GM18517 (cell line): ENCODE measurements around the gene SRRM1.
A peak's percentile ranks its signal among the peaks of the same experiment; 100 is the strongest.
"Not testable (repeated sequence)": the region's sequence is repeated elsewhere in the genome, so short reads cannot be mapped to it uniquely, and the experiment has no call there.

Experiments used
- ATAC-seq: cut with Tn5 transposase; IDR thresholded peaks from one replicate; pipeline ENCODE4 v1.9.1; 2021; ENCODE audit warnings: mild to moderate bottlenecking, moderate library complexity; ENCODE audit not compliant: unreplicated experiment

SRRM1 gene

DNA sequence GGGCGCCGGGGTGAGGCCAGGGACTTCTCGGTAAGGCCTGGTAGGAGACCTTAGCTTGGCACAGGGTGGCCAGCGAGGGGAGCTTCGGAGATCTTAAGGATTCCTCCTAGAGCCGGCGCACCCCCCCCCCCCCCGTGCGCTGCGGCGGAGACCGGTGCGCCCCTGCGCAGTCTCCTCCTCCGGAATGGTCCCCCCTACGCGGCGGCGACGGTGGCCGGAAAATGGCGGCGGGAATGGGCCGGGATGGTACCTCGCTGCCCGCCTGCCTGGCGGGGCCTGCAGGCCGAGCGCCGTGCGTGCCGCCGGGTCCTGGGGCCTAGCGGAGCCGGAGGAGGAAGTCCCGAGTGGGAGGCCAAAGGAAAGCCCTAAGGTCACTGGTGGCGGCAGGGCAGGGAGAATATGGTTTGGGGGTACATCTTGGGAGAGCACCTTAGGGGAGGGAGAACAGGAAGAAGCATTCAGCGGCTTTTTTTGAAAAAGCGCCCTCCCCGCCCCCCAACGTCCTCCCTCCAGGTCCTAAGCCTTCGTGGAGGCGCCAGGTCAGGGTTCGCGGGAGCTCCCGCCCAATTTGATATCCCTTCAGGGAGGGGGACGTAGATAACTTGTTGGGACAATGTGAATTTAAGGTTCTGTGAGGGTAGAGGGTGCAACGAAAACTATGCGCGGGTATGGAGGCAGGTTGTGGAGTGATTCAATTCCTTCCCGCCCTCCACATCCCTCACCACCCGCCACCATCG, 429 bp downstream of the SRRM1 start:
- ATAC-seq = peak; percentile 19

DNA sequence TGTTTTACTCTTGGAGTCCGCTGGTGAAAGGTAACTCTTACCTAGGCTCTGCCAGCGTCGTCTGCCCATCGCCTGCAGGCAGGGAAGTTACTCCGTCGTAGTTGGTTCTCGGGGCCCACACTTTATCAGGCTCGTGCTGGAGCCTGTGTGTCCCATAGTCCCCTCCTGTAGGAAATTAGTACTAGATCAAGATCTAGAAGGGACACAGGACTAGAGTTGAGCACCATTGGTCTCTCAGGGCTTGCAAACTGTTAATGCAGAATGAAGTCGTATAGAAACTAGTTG, 940 bp downstream of the SRRM1 start:
- ATAC-seq = no peak

DNA sequence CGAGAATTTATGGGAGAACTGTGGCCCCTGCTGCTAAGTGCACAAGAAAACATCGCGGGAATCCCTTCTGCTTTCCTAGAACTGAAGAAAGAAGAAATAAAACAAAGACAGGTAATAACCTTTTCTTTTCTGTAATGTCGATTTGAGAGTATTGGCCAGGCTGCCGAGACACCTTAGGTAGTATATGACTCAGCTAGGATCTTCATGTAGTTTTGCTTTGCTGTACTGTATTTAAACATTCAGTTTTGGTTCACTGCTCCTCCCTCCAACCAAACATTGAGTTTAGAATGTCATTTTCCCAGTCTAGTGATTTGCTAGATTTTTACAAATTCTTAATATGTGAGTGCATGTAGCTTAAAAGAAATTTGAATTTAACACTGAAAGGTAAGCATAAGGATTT, 5.8 kb downstream of the SRRM1 start:
- no peak for ATAC-seq

DNA sequence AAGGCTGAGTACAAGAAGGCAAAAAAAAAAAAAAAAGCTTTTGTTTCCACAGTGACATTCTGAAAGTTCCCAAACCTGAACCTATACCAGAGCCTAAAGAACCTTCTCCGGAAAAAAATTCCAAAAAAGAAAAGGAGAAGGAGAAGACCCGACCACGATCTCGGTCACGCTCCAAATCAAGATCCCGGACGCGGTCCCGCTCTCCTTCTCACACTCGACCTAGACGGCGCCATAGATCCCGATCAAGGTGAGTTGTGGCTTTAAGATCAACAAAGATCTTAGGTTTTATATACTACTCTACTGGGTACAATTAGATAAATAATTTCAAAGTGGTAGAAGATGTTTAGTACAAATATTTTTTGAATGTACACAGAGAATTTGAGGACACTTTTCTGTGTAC, 9.3 kb downstream of the SRRM1 start:
- ATAC-seq = no peak

DNA sequence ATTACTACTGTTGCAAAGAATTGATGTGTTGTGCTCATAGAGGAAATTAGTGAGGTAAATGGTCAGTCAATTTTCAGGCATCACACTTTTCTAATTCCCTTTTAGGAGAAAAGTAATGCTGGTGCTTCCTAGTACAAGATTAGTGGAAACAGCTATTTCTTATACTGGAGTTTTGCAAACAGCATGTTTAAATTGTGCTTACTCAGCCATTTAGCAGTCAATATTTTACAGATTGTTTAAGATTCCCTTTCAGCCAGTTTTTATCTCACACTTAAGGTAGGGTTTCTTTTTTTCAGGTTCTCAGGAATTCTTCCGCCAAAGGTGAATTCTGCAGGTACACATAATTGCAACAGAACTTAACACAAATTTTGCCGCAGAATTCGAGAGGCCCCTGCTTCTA, 10.9 kb downstream of the SRRM1 start:
- no peak for ATAC-seq

DNA sequence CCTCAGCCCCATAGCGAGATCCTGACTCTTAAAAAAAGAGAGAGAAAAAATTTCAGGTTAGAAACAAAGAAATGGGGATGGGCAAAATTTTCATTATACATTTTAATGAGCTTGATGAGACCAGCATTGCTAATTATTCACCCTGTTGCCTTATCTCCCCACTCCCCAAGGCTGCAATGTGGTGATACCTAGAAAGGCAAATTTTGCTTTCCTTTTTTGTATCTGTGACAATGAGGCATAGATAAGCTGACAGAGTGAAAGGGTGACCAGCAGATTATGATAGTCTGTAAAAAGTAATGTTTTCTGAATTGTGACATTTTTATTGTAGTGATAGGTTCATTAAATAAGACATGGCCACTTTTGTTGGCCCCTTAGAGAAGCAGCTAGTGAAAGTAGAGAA, 12.9 kb downstream of the SRRM1 start:
- ATAC-seq = no peak

DNA sequence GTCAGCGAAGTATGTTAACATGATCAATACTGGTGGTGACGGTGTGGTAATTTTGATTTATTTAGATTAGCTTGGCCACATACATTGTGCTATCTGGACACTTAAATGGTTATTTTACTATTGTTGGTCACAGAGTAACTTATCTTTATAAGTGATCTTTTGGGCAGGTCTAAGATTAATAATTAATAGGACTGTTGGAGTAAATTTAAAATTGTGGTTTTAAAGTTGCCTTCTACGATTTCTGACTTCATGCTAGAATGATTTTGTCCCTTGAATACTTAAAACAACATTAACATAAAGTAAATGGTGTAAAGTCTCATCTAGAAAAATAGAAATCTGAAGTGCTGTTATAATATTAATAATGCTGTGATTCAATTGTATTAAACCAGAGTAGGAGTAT, 14.7 kb downstream of the SRRM1 start:
- ATAC-seq = no peak

DNA sequence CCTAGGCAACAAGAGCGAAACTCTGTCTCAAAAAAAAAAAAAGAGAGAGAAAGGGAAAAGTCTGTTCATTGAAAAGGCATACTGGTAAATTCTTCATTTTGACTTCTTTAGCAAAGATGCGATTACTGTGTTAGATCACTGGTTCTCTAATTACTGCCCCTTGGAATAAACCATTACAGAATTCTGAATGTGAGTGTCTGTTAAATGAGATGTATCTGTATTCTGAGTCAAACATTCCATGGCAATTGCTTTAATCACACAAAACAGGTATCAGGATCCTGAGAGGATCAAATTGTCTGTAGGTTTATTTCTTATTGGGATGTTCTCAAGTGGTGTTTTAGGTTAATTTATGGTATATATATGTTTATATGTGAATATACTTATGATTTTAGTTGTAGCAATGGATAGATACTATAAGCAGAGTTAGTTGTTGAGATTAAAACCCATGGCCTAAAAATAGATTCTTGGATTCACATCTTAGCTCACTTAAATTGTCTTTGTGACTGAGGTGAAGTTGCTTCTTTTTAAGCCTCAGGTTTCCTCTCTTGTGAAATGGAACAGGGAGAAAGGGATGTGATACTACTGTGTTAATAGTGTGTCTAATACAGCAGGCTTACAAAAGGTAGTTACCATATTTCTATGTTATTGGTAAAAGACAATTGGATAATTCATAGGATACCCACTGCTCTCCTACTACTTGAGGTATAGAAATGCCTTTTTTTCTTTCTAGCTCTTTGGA, 16.2 kb downstream of the SRRM1 start:
- no peak for ATAC-seq

DNA sequence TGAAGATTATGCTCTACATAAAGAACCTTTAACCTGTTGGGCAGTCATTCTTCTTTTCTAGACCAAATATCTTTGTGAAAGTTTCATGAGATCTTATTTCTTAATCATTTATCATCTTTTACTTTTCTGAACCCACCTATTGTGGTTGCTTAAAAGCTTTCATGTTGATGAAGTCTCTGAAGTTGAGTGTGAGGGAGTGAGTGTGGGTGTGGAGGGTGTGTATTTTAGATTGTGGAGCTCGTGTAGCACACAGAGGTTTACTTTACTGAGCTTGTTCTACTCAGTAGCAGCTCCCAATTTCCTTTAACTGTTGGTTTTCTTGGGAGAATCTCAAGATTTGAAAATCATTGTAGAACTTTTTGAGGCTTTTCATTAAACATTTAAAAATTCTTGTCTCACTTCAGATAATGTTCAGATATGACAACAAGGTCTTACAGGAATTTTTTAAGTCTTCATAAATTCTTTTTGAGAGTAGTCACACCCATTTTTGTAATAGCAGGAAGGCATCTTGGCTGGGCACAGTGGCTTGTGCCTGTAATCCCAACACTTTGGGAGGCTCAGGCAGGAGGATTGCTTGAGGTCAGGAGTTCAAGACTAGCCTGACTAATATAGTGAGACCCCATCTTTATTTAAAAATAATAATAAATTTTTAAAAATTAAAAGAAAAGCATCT, 17.0 kb downstream of the SRRM1 start:
- no peak for ATAC-seq

DNA sequence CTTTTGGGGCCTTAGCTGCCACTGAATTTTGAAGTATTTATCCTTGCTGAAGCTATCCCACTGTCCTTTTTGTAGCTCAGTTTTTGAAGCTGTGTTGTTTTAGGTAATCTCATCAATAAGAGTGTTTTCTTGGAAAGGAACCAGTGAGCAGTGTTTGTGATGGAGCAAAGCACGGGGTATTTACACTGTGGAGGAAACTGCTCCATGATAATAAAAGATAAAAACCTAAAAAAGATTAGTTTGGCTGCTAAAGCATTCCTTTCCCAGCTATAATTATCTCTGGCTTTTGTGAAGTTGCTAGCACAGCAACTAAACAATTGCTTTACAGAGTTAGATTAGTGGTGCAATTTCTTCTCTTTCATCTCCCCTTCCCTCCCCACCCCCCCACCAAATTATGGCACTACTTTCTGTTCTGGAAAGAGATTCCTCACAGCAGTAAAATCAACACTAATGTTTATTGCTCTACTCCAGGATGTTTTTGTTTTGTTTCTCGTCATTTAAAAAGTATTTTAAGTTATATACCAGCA, 21.5 kb downstream of the SRRM1 start:
- ATAC-seq = no peak

DNA sequence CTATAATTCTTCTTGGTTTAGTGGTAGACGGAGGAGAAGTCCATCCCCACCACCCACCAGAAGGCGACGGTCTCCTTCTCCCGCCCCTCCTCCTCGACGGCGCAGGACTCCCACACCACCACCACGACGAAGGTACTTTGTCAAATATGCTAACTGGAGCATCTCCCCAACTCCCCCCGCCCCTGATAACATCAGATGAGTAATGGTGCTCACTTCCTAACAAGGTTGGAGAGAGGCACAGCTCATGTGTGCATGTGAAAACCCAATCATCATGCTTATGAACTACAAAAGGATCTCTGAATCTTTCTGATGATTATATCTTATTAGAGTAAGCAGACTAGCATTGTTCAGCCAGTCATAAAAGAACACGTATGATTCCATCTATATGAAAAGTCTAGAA, 23.7 kb downstream of the SRRM1 start:
- no peak for ATAC-seq

DNA sequence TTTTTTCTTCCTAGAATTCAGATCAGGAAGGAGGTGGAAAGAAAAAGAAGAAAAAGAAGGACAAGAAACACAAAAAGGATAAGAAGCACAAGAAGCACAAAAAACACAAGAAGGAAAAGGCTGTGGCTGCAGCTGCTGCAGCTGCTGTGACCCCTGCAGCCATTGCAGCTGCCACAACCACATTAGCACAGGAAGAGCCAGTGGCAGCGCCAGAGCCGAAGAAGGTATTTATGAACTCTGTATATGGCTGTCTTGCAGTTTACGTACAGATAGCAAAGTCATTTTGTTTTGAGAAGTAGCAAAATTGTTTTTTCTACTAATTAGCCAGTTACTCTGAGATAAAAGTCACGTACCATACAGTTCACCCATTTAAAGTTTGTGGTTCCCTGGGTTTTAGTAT, 28.3 kb downstream of the SRRM1 start:
- not testable (repeated sequence) for ATAC-seq

DNA sequence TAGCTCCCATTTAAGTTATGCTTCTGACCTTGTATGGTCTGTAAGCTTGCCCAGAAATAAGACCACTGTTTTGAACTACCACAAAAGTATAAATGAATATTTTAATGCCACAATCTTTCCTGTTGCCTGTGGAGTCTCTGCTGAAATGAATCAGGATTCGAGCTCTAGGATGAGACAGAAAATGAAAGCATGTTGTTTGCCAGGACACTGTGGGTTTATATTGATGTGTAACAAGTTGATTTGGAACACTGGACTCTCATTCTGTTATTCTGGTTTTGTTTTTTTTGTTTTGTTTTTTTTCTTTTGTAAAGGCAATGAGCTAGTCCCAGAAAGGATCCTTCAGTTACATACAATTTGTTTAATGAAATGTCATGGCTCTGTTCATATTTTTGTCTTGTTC, 29.6 kb downstream of the SRRM1 start:
- not testable (repeated sequence) for ATAC-seq

DNA sequence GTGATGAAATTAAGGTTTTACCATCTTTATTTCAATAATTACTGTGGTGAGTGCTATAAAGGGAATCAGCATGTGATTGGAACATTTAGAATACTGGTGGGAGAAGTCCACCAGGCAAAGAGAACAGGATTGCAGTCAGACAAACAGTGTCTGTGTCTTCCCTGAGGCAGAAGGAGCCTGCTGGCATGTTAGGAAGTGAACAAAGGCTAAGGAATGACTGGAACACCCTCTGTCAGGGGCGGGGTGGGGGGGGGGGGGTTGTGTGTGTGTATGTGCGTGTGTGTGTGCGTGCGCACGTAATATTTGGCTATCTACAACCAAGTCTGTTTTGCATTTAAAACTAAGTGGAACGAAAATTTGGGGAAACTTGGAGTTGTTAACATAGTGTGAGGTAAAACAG, 30.2 kb downstream of the SRRM1 start:
- ATAC-seq = no peak

DNA sequence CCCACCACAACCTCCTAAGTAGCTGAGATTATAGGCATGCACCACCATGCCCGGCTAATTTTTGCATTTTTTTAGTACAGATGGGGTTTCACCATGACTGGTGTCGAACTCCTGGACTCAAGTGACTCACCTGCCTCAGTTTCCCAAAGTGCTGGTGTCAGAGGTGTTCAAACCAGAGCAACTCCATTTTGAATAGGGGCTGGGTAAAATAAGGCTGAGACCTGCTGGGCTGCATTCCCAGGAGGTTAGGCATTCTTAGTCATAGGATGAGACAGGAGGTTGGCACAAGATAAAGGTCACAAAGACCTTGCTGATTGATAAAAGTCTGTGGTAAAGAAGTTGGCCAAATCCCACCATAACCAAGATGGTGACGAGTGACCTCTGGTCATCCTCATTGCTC, 35.3 kb downstream of the SRRM1 start:
- not testable (repeated sequence) for ATAC-seq

DNA sequence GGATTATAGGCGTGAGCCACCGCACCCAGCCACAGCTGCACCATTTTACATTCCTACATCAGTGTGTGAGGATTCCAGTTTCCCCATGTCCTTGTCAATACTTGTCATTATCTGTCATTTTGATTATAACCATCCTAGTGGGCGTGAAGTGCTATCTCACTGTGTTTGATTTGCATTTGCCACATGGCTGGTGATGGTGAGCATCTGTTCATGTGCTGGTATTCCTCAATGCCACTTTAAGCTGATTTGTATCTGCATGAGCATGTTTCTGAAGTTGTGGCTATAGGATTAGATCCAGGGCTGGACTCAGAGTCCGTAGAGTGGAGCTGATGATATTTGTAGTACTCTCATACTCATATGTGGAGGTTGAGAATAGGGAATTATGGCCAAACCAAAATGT, 36.6 kb downstream of the SRRM1 start:
- no peak for ATAC-seq

DNA sequence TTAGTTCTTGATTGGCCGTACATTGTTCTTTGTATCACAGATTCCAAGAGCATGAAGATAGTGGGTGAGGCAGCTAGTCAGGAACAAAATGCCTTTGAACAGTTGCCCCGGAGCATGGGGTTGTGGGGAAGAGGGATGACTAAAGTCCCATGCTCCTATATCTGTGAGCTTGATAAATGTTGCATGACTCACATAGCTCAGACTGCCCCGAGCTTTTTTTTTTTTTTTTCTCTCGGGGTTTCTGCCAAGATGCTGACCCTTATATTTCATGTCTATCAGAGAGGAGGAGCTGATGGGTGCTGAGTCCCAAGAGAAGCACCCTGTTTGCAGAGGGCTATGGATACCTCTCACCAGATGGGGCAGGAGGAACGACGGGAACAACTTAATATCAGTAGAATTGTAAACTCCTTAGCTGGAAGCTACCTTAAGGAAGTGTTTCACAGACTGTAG, 40.6 kb downstream of the SRRM1 start:
- ATAC-seq = no peak

DNA sequence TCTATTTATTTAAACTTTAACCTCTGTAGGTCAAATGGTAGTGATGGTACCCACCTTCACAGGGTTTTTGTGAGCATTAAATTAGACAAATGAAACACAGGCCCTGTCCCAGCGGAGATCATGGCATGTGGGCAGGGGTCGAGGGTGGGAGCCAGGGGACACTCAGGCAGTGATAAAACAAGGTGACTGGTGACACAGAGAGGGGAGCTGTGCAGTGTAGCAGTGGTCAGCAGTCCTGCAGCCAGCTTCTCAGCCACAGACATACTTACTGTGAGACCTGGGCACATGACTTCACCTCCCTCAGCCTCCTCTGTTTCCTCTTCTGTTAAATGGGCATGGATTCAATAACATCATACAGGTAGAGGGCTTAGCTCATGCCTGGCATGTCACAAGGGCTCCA, 44.9 kb downstream of the SRRM1 start:
- no peak for ATAC-seq

DNA sequence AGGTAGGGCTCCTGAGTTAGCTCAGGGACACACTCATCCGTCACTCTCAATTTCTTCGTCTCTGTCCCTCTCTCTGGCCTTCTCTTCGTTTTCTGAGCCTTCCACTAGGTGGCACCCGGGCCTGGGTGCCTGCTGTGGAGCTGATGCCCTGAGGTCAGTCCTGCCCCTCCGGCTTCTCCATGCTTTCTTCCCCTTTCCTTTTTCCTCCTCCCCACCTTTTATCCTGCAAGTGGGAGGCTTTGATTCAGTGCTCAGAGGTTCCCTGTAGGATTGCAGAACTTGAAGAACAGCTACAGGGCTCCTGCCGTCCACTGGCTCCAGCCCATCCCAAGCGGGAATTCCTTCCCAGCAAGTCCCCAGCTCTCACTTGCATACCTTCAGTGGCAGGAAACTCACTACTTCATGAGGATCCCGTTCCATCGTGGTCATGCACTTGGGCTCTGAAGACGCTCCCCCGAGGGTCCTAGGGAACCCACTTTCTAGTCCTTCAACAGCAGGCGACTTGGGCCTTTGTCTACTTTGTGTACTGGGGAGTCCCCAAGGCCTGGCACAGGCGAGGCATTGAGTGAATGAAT, 45.6 kb downstream of the SRRM1 start:
- ATAC-seq = no peak

DNA sequence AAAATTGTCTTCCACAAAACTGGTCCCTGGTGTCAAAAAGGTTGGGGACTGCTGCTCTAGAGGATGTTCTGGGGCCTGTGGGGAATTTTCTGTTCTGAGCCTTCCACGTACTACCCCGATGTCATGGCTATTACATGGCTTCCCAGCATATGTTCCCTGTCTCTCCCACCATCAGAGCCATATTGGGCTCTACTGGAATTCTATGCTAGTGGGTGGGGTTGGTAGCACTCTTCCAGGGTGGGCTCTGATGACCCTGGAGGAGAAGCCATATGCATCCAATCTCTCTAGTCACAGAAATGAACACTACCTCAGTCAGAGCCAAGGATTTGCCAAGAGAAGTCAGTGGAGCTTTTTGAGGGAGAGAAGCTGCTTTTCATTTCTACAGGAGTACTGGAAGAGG, 47.9 kb downstream of the SRRM1 start:
- no peak for ATAC-seq

DNA sequence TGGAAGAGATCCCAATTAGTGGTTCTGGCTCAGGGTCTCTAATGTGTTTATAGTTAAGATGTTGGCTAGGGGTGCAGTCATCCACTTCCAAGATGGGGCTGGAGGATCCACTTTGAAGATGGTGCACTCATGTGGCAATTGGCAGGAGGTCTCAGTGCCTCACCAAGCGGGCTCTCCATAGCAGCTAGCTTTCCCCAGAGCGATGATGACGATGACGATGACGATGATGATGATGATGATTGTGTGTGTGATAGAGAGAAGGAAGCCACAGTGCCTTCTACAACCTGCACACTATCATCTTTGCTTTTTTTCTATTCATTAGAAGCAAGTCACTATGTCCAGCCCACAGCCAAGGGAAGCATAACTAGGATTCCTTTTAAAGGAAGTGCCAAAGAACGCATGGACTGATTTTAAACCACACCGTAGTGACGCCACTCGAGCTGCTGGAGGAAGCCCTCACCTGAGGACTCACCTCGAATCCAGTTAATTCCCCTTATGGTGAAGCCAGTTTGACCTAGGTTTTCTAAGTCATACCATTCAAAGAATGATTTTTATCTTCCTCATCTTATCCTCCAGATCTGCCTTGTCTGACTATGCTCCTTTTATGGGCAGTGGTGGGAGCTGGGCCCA, 49.4 kb downstream of the SRRM1 start:
- no peak for ATAC-seq
